Vagina (tissue), 2 donors: ENCODE results near the gene APPBP2. TPM values are rescaled to one million over a fixed set of nuclear protein-coding genes. Genes with fewer than 3 reads are reported as not detected.
"Not testable (repeated sequence)": the region's sequence is repeated elsewhere in the genome, so short reads cannot be mapped to it uniquely, and the experiment has no call there.

Source experiments
- DNase-seq, 2 donors: peaks; one replicate each; pipeline ENCODE4 v3.0.0-alpha.2; 2017; ENCODE audit errors: extremely low spot score in 2 of 2
- H3K27ac ChIP-seq: fragments of 200-600 bp; sonication (generic); one replicate; pipeline ENCODE4 v1.5.1; 2019
- H3K27me3 ChIP-seq: fragments of 200-600 bp; sonication (generic); one replicate; pipeline ENCODE4 v1.5.1; 2019
- H3K36me3 ChIP-seq, 2 donors: fragments of 200-600 bp; sonication (generic); one replicate each; pipeline ENCODE4 v1.5.1; 2017 to 2019
- H3K4me1 ChIP-seq: fragments of 200-600 bp; sonication (generic); one replicate; pipeline ENCODE4 v1.5.1; 2019
- H3K4me3 ChIP-seq, 2 donors: fragments of 200-600 bp; sonication (generic); 1 replicate in 1 of 2; 2 replicates in 1 of 2; pipeline ENCODE4 v1.5.1; 2016 to 2019
- H3K9me3 ChIP-seq: fragments of 200-600 bp; sonication (generic); one replicate; pipeline ENCODE4 v1.5.1; 2019
- POLR2A ChIP-seq, 2 donors: fragments of 450-650 bp; IDR thresholded peaks; one replicate each; pipeline ENCODE4 v1.6.1; 2017; ENCODE audit warnings: antibody characterized with exemption in 2 of 2, mild to moderate bottlenecking in 2 of 2, moderate library complexity in 2 of 2
- POLR2AphosphoS5 ChIP-seq, 2 donors: sonication (generic); formaldehyde crosslinking; IDR thresholded peaks; one replicate each; pipeline ENCODE4 v1.9.0; 2017; ENCODE audit warnings: antibody characterized with exemption in 2 of 2, mild to moderate bottlenecking in 2 of 2, low read depth in 1 of 2; ENCODE audit not compliant: insufficient read depth in 1 of 2
- intact Hi-C: fragments of 100-400 bp; cut with DNase I; formaldehyde crosslinking; loops from one replicate; pipeline ENCODE4 v1.15.1; 2023
- total RNA-seq: library from RNA; depleted of rRNA; stranded (reverse); fragments of >200 nt; gene quantifications from one replicate; pipeline ENCODE4 v1.2.3, GENCODE V29; 2016
- TF ChIP-seq, protein P1 (sequence below), 3 experiments: fragments of 450-650 bp in 2 of 3; fragments of 200-600 bp in 1 of 3; sonication (generic) in 1 of 3; IDR thresholded peaks; one replicate each; pipeline ENCODE4 v1.5.1; 2017 to 2019; ENCODE audit warnings: antibody characterized with exemption in 3 of 3, mild to moderate bottlenecking in 2 of 3, moderate library complexity in 2 of 3

Gene APPBP2
- total RNA-seq, 1 donor from 2014 or later, result 23.6 TPM

DNA sequence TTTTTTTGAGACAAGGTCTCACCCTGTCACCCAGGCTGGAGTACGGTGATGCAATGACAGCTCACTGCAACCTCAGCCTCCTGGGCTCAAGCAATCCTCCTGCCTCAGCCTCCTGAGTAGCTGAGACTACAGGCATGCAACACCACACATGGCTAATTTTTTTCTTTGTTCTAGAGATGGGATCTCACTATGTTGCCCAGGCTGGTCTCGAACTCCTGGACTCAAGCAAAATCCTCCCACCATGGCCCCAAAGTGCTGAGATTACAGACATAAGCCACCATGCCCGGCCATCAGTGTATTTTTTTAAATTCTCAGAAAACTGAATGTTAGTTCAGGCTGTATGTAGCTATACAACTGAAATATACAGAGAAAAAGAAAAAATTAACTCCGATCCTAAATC, 6.2 kb downstream of the APPBP2 start:
- peak in 1 of 2 donors; percentile 16 for DNase-seq
- intact Hi-C loops, result no loop called here

GRCh38 chr17:60515683-60516082, 10.4 kb downstream of the APPBP2 start:
- DNase-seq, intact Hi-C loops, H3K27ac ChIP-seq, H3K9me3 ChIP-seq, H3K4me3 ChIP-seq, H3K27me3 ChIP-seq: not testable (repeated sequence)
- Histone ChIP-seq H3K36me3 (peaks cover 0 to 21% of the 10 kb centered on the region in 2 donors), H3K4me1 (peaks cover 15% of the 10 kb centered on the region)

More for the DNA sequence above, 6.2 kb downstream of the APPBP2 start:
- peaks cover 49% of the 10 kb centered on the region for H3K4me1 ChIP-seq
- no peaks in the 10 kb centered on the region for H3K27me3 ChIP-seq
- no peak overlapping the region for H3K4me3 ChIP-seq
- H3K9me3 ChIP-seq, result no peaks in the 10 kb centered on the region
- TF ChIP-seq, protein P1, sequence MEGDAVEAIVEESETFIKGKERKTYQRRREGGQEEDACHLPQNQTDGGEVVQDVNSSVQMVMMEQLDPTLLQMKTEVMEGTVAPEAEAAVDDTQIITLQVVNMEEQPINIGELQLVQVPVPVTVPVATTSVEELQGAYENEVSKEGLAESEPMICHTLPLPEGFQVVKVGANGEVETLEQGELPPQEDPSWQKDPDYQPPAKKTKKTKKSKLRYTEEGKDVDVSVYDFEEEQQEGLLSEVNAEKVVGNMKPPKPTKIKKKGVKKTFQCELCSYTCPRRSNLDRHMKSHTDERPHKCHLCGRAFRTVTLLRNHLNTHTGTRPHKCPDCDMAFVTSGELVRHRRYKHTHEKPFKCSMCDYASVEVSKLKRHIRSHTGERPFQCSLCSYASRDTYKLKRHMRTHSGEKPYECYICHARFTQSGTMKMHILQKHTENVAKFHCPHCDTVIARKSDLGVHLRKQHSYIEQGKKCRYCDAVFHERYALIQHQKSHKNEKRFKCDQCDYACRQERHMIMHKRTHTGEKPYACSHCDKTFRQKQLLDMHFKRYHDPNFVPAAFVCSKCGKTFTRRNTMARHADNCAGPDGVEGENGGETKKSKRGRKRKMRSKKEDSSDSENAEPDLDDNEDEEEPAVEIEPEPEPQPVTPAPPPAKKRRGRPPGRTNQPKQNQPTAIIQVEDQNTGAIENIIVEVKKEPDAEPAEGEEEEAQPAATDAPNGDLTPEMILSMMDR (IDR thresholded peaks at IDR 0.05), result no peak
- TF ChIP-seq POLR2A (IDR thresholded peaks at IDR 0.05) (no peak), POLR2AphosphoS5 (IDR thresholded peaks at IDR 0.05; ENCODE audit: insufficient read depth in 1 of 2, low read depth in 1 of 2) (no peak)
- peaks cover 0 to 14% of the 10 kb centered on the region in 2 donors for H3K36me3 ChIP-seq
- no peak overlapping the region for H3K27ac ChIP-seq

GRCh38 chr17:60515199-60515598, 10.8 kb downstream of the APPBP2 start:
- DNase-seq, H3K9me3 ChIP-seq, H3K4me3 ChIP-seq, H3K27me3 ChIP-seq, H3K27ac ChIP-seq, intact Hi-C loops: not testable (repeated sequence)
- Histone ChIP-seq H3K36me3 (peaks cover 0 to 20% of the 10 kb centered on the region in 2 donors), H3K4me1 (peaks cover 13% of the 10 kb centered on the region)

- Histone ChIP-seq H3K27ac (no peak overlapping the region), H3K36me3 (peaks cover 0 to 13% of the 10 kb centered on the region in 2 donors), H3K9me3 (no peaks in the 10 kb centered on the region), H3K27me3 (no peaks in the 10 kb centered on the region), H3K4me1 (peaks cover 13% of the 10 kb centered on the region), H3K4me3 (no peak overlapping the region)
- intact Hi-C loops, result no loop called here
- TF ChIP-seq POLR2A (IDR thresholded peaks at IDR 0.05) (no peak), POLR2AphosphoS5 (IDR thresholded peaks at IDR 0.05; ENCODE audit: insufficient read depth in 1 of 2, low read depth in 1 of 2) (no peak)
- TF ChIP-seq, protein P1 (IDR thresholded peaks at IDR 0.05), result no peak
- no peak for DNase-seq
Observed at GRCh38 chr17:60514500-60514899, 11.5 kb downstream of the APPBP2 start.

GRCh38 chr17:60514053-60514452, 12.0 kb downstream of the APPBP2 start:
- Histone ChIP-seq H3K4me3 (no peak overlapping the region), H3K4me1 (peaks cover 17% of the 10 kb centered on the region), H3K9me3 (no peaks in the 10 kb centered on the region), H3K27ac (no peak overlapping the region), H3K27me3 (no peaks in the 10 kb centered on the region), H3K36me3 (peaks cover 0 to 9% of the 10 kb centered on the region in 2 donors)
- no peak for DNase-seq
- intact Hi-C loops, result no loop called here
- TF ChIP-seq POLR2A (IDR thresholded peaks at IDR 0.05), result no peak
- TF ChIP-seq, protein P1 (IDR thresholded peaks at IDR 0.05), result no peak
- TF ChIP-seq POLR2AphosphoS5 (IDR thresholded peaks at IDR 0.05; ENCODE audit: insufficient read depth in 1 of 2, low read depth in 1 of 2), result no peak

DNA sequence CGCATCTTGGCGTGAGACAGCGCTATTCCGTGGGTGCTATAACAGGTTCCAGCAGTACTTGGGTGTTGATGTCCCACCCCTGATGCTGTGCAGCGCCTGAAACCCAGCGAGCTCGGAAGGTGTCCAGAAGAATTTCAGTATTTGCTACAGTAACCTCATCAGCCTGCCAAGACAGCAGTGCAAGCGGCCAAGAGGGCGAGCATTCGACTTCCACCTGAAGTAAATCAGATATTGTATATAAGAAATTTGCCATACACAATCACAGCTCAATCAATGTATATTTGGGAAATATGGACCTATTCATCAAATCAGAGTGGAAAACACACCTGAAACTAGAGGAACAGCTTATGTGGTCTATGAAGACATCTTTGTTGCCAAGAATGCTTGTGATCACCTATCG, 13.0 kb downstream of the APPBP2 start:
- Histone ChIP-seq H3K4me1 (peaks cover 26% of the 10 kb centered on the region), H3K9me3 (no peaks in the 10 kb centered on the region), H3K36me3 (peaks cover 0 to 7% of the 10 kb centered on the region in 2 donors), H3K27me3 (no peaks in the 10 kb centered on the region), H3K4me3 (no peak overlapping the region), H3K27ac (no peak overlapping the region)
- intact Hi-C loops, result no loop called here
- no peak for DNase-seq
- no peak for TF ChIP-seq POLR2A (IDR thresholded peaks at IDR 0.05)
- TF ChIP-seq POLR2AphosphoS5 (IDR thresholded peaks at IDR 0.05; ENCODE audit: insufficient read depth in 1 of 2, low read depth in 1 of 2), result no peak
- TF ChIP-seq, protein P1 (IDR thresholded peaks at IDR 0.05), result no peak
